BJ (cell line): Measurements from ENCODE around the gene SERGEF. TPM values are rescaled to one million over a fixed set of nuclear protein-coding genes. Genes with fewer than 3 reads are reported as not detected.

Experiments
- CTCF ChIA-PET: fragments of 350-600 bp; formaldehyde crosslinking; extraction: SDS; loops from one replicate; lab custom pipeline; 2021; ENCODE audit warnings: antibody characterized with exemption, inconsistent platforms; lab: Yijun Ruan, JAX
- POLR2A ChIA-PET: fragments of 300-600 bp; sonication (Branson Sonifier 250); formaldehyde crosslinking; extraction: SDS; loops from one replicate; lab custom pipeline; 2021; ENCODE audit warnings: antibody characterized with exemption; lab: Charles Lee
- DNase-seq: peaks from one replicate; pipeline ENCODE4 v3.0.0-alpha.2; 2011; ENCODE audit warnings: low read depth
- H3K27me3 ChIP-seq: 2 replicates; pipeline ENCODE4 v1.6.0; 2011; ENCODE audit warnings: low read length; ENCODE audit not compliant: control insufficient read depth, insufficient read depth
- H3K36me3 ChIP-seq: 2 replicates; pipeline ENCODE4 v1.5.1; 2011; ENCODE audit warnings: low read length; ENCODE audit not compliant: control insufficient read depth, insufficient read depth
- H3K4me3 ChIP-seq: 2 replicates; pipeline ENCODE4 v1.5.1; 2011; ENCODE audit warnings: low read depth, mild to moderate bottlenecking, control low read depth, low read length
- CTCF ChIP-seq: IDR thresholded peaks from 2 replicates; pipeline ENCODE4 v1.5.1; 2011; ENCODE audit warnings: low read depth, mild to moderate bottlenecking, control low read depth, inconsistent platforms, low read length, moderate library complexity; ENCODE audit not compliant: insufficient read depth
- polyA plus RNA-seq: library from polyadenylated mRNA; depleted of rRNA; stranded (reverse); fragments of >200 nt; gene quantifications from 2 replicates; pipeline ENCODE4 v1.2.3, GENCODE V29; 2011

Gene SERGEF
- polyA plus RNA-seq, 1 experiment = 17.4 TPM

DNA sequence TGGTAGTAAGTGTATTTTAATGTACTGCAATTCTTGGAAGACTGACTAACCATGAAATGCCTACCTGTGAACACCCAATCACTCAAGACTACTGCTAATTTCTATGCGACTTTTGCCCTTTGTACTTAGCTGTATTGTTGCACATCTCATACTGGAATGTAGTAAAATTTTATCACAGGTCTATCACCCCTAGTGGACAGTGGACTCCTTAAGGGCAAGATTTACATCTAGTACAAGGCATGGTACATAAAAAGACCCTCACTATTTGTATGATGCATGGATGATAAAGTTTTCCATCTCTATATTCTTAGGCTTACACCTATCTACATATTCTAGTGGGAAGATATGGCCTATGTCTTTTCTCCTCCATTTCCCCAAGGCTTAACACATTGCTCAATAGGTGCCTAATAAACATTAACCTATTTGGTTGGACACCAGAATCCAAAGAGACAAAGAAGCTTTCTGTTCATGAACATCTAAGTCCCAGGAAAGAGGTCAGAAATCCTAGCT, 26.1 kb downstream of the SERGEF start:
- peak; percentile 26; the same call in 1 of the 2 replicates for TF ChIP-seq CTCF
- no peak for DNase-seq
- POLR2A ChIA-PET = no interaction called here
- CTCF ChIA-PET = interaction anchor here (0.6 to 27.4 kb wide), 14 partner anchors 8 to 371 kb away, joined by 3 to 533 read pairs (median 4); partner anchors contain the start of genes KCNC1 and SAAL1
- Histone ChIP-seq H3K4me3 (no peak overlapping the region), H3K27me3 (no peaks in the 10 kb centered on the region), H3K36me3 (no peaks in the 10 kb centered on the region)

GRCh38 chr11:17986007-17986710, 26.7 kb downstream of the SERGEF start:
- ChIA-PET CTCF (interaction anchor here (0.6 to 27.4 kb wide), 13 partner anchors 7 to 388 kb away, joined by 3 to 533 read pairs (median 3); partner anchors contain the start of genes KCNC1 and SAAL1), POLR2A (no interaction called here)
- TF ChIP-seq CTCF = no peak
- DNase-seq = peak; percentile 47
- Histone ChIP-seq H3K4me3 (no peak overlapping the region), H3K27me3 (no peaks in the 10 kb centered on the region), H3K36me3 (no peaks in the 10 kb centered on the region)

- TF ChIP-seq CTCF = no peak
- no peak overlapping the region for H3K4me3 ChIP-seq
- POLR2A ChIA-PET = no interaction called here
- no peak for DNase-seq
- CTCF ChIA-PET = interaction anchor here (1.1 to 27.4 kb wide), 8 partner anchors 6 to 246 kb away, joined by 3 to 533 read pairs (median 8); partner anchors contain the start of genes KCNC1 and SAAL1
- no peaks in the 10 kb centered on the region for H3K27me3 ChIP-seq
- H3K36me3 ChIP-seq = no peaks in the 10 kb centered on the region
Measured at GRCh38 chr11:17985517-17985916, 27.3 kb downstream of the SERGEF start.

DNA sequence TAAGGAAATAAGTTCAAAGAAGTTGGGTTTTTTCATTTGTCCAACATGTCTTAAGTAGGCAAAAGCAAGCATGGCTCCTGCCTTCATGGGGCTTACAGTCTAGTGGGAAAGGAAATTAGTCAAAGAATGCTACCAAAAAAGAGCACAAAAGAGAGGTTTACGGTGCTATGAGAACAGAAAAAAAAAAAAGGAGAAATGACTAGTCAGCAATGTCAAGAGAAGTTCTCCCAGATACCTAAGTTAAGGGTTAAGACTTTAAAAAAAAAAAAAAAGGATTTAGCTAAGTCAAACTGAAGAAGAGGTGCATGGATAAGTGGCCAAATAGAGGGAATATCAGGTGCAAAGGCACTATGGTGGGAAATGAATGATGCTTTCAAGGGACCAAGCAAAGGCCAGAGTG, 29.3 kb downstream of the SERGEF start:
- ChIA-PET POLR2A (no interaction called here), CTCF (interaction anchor here (1.0 to 27.4 kb wide), 5 partner anchors 9 to 244 kb away, joined by 3 to 533 read pairs (median 6); partner anchors contain the start of gene KCNC1)
- no peak for DNase-seq
- no peak for TF ChIP-seq CTCF
- no peaks in the 10 kb centered on the region for H3K27me3 ChIP-seq
- no peak overlapping the region for H3K4me3 ChIP-seq
- no peaks in the 10 kb centered on the region for H3K36me3 ChIP-seq

GRCh38 chr11:17979770-17980371, 33.0 kb downstream of the SERGEF start:
- DNase-seq = no peak

More at GRCh38 chr11:17979770-17980371, 33.0 kb downstream of the SERGEF start:
- Histone ChIP-seq H3K36me3 (no peaks in the 10 kb centered on the region), H3K4me3 (no peak overlapping the region), H3K27me3 (no peaks in the 10 kb centered on the region)
- ChIA-PET CTCF (interaction anchor here (1.0 to 27.4 kb wide), 15 partner anchors 9 to 381 kb away, joined by 3 to 533 read pairs (median 8); partner anchors contain the start of gene KCNC1), POLR2A (no interaction called here)
- peak; percentile 91 for TF ChIP-seq CTCF
